ENCODE data around the gene MAST2. TPM values are rescaled to one million over a fixed set of nuclear protein-coding genes. Genes with fewer than 3 reads are reported as not detected.
A peak's percentile ranks its signal among the peaks of the same experiment; 100 is the strongest.

MAST2 gene
- total RNA-seq, 3 donors from 2014 or later, result 90.0 to 158 (median 100.0) TPM

DNA sequence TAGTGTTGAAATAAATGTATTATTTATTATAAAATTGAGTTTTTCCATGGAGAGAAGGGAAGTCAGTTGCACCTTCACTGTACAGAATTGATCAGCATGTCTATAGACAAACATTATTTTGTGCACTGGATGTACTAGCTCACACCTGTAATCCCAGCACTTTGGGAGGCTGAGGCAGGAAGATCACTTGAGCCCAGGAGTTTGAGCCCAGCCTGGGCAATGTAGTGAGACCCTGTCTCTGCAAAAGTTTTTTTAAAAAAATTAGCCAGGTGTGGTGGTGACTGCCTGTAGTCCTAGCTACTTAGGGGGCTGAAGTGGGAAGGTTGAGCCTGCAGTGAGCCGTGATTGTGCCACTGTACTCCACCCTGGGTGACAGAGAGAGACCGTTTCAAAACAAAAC, 87.7 kb downstream of the MAST2 start:
- TF ChIP-seq, protein P1, sequence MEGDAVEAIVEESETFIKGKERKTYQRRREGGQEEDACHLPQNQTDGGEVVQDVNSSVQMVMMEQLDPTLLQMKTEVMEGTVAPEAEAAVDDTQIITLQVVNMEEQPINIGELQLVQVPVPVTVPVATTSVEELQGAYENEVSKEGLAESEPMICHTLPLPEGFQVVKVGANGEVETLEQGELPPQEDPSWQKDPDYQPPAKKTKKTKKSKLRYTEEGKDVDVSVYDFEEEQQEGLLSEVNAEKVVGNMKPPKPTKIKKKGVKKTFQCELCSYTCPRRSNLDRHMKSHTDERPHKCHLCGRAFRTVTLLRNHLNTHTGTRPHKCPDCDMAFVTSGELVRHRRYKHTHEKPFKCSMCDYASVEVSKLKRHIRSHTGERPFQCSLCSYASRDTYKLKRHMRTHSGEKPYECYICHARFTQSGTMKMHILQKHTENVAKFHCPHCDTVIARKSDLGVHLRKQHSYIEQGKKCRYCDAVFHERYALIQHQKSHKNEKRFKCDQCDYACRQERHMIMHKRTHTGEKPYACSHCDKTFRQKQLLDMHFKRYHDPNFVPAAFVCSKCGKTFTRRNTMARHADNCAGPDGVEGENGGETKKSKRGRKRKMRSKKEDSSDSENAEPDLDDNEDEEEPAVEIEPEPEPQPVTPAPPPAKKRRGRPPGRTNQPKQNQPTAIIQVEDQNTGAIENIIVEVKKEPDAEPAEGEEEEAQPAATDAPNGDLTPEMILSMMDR (IDR thresholded peaks at IDR 0.05), result no peak
- Histone ChIP-seq H3K36me3 (ENCODE audit: low read depth) (no peaks in the 10 kb centered on the region), H3K4me1 (ENCODE audit: low read depth) (peaks cover 23% of the 10 kb centered on the region), H3K9me3 (no peaks in the 10 kb centered on the region), H3K4me3 (no peak overlapping the region)
- ATAC-seq, result no peak
- intact Hi-C loops (cut with DNase I, micrococcal nuclease), result no loop called here
- DNase-seq, result no peak

DNA sequence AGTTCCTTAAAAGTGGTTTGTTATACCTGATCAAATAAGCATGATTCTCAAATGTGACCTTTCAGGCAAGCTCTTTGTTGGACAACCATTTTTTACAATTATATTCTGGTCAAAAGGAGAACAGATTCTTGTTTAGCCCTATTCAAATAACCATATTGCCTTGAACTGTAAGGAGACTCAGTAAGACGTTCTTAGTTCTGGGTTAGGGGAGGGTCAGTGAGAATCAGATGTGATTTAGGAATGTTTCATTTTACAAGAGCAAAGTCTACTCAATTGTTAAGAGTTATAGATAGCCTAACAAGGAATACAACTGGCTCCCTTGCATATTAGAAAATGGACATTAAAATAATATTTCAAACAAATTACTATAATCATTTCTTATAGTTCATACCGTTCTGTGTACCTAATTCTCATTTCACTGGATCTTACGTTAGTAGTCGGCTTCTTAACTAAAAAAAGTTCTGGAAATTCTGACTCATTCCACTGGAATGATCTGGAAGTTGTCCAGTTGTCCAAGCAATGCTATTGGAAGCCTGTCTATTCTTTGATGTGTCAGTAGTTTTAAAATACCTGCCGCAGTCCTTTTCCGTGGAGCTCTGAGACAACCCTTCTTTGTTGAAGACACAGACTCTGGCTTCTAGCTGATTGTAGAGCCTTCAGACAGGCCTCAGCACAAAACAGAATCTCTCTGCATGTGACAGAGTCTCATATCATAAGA, 88.8 kb downstream of the MAST2 start:
- no peak overlapping the region for H3K4me3 ChIP-seq
- H3K36me3 ChIP-seq (ENCODE audit: low read depth), result no peaks in the 10 kb centered on the region
- H3K4me1 ChIP-seq (ENCODE audit: low read depth), result peaks cover 15% of the 10 kb centered on the region
- ATAC-seq (peak; percentile 87), DNase-seq (no peak)
- TF ChIP-seq, protein P1 (IDR thresholded peaks at IDR 0.05), result no peak
- H3K9me3 ChIP-seq, result no peaks in the 10 kb centered on the region
- intact Hi-C loops (cut with DNase I, micrococcal nuclease), result no loop called here

DNA sequence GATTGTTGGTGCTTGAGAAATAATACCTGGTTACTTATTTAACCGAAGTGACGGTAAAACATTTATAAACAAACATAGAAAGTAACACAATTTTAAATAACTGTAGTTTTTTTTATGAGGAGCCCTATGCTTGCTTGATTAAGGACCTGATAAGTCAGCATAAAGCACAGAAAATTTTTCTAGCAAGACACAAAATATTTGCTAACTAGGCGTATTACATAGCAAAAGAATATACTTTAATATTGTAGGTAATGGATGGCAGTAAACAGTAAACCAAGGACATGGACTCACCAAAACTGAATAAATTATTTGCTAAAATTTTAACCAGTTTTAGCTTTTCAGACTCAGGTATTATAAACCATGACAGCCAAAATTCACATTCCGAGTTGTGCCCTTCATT, 90.9 kb downstream of the MAST2 start:
- no peak overlapping the region for H3K4me3 ChIP-seq
- TF ChIP-seq, protein P1 (IDR thresholded peaks at IDR 0.05), result no peak
- ATAC-seq (no peak), DNase-seq (no peak)
- intact Hi-C loops (cut with DNase I, micrococcal nuclease), result no loop called here
- no peaks in the 10 kb centered on the region for H3K36me3 ChIP-seq (ENCODE audit: low read depth)
- H3K9me3 ChIP-seq, result no peaks in the 10 kb centered on the region
- H3K4me1 ChIP-seq (ENCODE audit: low read depth), result peaks cover 13% of the 10 kb centered on the region

DNA sequence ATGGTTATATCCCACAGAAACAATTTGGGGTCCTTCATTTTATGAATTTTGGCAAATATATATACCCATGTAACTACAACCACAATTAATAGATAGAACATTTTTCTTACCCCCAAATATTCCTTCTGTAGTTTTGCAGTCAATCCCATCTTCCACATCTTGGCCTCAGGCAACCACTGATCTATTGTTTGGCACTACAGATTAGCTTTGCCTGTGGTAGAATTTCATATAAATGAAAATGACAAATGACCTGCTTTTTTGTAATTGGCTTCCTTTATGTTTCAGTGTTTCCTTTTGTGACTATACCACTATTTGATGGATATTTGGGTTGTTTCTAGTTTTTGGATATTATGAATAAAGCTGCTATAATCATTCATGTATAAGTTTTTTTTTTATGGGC, 91.5 kb downstream of the MAST2 start:
- ATAC-seq (no peak), DNase-seq (no peak)
- Histone ChIP-seq H3K4me3 (no peak overlapping the region), H3K9me3 (no peaks in the 10 kb centered on the region), H3K36me3 (ENCODE audit: low read depth) (no peaks in the 10 kb centered on the region), H3K4me1 (ENCODE audit: low read depth) (peaks cover 13% of the 10 kb centered on the region)
- intact Hi-C loops (cut with DNase I, micrococcal nuclease), result no loop called here
- TF ChIP-seq, protein P1 (IDR thresholded peaks at IDR 0.05), result no peak

DNA sequence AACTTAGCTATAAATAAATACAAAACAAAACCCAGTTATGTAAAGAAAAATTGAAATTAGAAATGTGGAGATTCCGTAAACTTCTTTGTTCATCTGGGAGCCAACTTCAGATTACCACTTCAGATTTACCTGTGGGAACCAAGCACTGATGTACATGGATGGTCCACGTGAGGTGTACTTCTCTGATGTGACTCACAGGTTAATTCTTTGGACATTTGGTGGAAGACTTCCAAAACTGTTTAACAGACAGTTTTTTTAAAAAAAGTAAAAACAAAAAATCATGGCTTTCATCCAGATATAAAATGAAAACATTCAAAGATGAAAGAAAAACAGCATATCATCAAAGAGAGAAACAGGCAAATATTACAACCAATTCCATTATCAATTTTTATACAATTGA, 92.0 kb downstream of the MAST2 start:
- TF ChIP-seq, protein P1 (IDR thresholded peaks at IDR 0.05), result no peak

More for the DNA sequence above, 92.0 kb downstream of the MAST2 start:
- DNase-seq (no peak), ATAC-seq (no peak)
- Histone ChIP-seq H3K4me3 (no peak overlapping the region), H3K36me3 (ENCODE audit: low read depth) (no peaks in the 10 kb centered on the region), H3K9me3 (no peaks in the 10 kb centered on the region), H3K4me1 (ENCODE audit: low read depth) (peaks cover 13% of the 10 kb centered on the region)
- intact Hi-C loops (cut with DNase I, micrococcal nuclease), result no loop called here
